Stimulated activated CD4-positive, alpha-beta T cell treated with anti-CD3 and anti-CD28 coated beads, TNF-alpha, amount 100 ng/mL, for 4 hours (primary cell): ENCODE results near the gene KCNF1.

ENCODE experiments used
- DNase-seq, 3 experiments: peaks; one replicate each; pipeline ENCODE4 v3.0.0-alpha.2; 2020; ENCODE audit warnings: low read depth in 3 of 3

Gene KCNF1

DNA sequence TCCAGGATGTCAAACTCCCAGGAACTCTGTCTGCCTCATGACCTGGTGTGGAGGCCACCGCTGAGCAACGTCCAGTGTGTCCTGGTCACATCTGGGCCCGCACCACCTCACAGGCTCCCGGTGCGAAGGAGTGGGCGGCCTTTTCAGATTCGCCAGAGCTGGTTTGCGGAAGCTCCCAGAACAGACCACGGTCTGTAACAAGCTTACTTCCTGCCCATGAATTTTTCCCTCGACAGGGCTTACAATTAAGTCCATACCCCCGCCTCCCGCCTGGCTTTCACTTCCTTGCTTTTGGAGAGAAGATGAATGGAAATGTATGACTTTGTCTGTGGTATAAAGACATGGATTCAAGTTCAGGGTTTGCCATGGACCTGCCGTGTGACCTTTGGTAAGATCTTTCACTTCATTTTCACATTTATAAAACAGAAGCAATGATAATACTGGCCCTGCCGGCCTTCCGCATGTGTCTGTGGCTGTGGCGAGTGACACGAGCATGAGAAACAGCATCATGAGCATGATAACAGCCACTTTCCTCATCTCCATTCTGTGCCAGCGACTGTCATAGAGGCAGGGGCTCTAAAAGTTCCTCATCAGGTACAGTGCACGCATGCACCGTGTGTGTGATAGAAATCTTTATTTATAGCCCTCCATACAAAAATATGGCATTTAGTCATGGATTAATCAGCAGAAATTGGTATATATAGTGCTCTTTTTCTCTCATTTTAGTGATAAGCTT is 31.0 kb upstream of the KCNF1 start:
- DNase-seq, result no peak

DNA sequence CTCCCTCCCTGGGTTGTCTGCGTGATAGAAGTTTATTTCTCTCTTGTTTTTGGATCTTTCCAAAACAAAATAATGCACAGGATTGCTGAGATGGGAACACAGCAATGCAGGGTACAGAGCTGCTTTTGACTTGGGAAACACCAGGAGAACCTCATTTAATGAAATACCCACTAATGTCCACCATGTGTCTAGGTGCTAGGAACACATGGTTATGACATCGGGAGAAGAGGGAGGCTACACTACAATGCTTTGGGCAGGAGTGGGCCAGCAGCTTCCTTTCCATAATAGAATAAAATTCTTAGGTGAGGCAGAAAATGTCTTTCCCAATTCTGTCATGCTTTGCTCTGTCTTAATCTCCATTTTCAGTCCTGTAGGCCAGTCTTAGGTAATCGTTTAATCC is 29.2 kb upstream of the KCNF1 start:
- no peak for DNase-seq

DNA sequence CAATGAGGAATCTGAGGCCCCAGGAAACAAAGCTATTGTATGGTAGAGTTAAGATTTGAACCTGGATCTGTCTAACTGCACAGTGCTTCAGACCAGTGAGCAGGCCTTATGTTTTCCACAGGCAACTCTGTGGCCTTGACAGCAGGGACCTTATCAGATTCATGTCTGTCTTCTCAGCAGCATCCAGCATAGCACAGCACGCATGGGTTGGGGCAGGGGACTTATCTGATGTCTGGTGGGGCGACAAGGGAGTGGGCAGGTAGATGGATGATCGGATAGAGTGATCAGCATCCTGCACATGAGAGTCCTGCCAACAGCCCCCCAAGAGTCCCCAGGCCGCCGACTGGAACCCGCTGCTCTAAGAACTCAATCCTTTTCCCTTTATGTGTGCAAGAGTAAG is 28.7 kb upstream of the KCNF1 start:
- no peak for DNase-seq

DNA sequence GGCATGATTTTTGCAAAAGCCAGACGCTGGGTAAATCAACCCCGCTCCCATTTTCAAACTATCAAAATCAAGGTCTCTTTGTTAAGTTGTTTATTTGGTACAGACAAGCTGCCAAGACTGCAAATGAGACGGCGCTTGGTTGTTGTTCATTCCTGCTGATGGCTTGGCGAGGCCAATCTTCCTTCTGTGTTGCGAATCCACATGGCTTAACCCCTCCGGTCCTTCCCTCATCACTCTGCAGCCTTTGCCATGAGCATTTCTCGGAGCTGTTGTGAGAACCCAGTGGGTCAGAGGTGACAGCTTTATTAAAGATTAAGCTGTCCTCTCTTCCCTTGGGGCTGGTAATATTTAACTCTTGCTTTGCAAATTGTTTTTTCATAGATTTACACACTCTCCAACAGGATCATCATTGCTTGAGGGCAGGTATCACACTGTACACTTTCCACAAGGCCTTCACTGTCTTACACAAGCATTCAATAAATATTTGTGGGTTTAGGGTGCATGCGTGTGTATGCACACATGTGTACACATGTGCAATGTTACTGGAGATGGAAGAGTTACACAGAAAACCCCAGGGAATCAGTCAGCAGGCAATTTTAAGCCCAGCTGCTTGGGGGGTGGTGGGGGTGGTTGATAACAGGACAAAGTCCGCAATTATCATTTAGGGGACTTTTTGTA is 27.8 kb upstream of the KCNF1 start:
- DNase-seq, result no peak

DNA sequence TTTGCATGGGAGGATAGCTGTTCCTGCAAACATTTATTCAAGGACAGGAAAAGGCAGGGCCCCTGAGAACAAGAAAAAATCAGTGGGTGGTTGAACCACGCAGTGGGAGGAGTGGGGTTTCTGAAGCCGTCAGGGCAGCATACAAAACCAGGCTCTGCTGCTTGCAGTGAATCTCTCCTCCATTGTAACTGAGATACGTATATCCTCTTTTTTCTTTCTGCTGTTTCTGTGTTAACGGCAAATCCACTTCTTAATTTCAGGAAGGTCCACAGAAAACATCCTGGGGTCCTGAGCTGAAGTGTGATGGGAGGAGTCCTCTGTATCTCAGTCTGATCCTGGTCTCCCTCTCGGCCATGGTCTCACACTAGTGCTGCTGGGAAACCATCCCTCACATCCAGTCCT is 27.2 kb upstream of the KCNF1 start:
- no peak for DNase-seq

DNA sequence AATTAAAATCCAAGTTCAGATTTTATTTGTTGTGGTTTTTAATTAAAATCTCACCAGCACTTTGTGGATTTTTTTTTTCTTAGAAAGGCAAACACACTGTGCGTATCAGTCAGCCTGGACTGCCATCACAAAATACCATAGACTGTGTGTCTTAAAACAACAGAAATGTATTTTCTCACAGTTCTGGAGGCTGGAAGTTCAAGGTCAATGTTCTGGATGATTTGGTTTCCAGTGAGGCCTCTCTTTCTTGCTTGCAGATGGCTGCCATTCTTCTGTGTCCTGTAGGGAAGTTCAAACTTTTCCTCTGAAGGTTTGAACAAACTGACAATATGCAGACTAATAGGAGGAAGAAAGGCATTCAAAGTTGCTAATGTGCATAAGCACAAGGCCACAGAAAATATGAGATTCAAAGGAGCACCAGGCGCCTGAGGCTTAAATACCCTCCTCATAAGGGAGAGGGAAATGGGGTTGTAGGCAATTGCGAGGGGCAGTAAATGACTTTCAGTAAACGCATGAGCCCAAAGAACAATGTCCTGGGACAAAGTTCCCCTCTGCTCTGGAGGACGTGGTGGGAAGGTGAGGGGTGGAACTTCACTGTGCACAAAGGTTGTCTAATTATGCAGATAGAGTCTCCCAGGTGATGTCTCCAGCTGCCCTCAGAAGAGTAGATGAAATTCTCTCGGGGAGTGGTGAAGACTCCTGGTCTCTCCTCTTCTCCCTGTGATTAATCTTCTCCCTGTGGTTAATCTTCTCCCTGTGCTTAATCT is 26.5 kb upstream of the KCNF1 start:
- DNase-seq, result no peak

DNA sequence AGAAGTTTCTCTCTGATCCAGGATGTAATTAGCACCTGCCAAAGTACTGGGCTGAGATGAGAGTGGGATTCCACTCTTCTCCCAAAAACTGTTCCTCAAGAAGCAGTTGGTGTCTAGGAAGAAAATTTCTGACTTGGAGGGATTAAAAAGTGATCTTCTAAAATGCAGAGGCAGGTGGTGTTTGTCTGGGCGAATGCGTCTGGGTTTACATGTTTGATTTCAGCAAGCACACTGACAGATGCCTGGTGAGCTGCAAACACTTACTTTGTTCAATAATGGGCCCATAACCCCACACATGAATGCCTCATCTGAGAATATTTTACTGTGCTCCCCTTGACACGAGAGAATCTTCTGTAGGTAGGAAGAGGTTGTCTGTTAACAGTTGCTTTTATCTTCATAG is 24.3 kb upstream of the KCNF1 start:
- no peak for DNase-seq

DNA sequence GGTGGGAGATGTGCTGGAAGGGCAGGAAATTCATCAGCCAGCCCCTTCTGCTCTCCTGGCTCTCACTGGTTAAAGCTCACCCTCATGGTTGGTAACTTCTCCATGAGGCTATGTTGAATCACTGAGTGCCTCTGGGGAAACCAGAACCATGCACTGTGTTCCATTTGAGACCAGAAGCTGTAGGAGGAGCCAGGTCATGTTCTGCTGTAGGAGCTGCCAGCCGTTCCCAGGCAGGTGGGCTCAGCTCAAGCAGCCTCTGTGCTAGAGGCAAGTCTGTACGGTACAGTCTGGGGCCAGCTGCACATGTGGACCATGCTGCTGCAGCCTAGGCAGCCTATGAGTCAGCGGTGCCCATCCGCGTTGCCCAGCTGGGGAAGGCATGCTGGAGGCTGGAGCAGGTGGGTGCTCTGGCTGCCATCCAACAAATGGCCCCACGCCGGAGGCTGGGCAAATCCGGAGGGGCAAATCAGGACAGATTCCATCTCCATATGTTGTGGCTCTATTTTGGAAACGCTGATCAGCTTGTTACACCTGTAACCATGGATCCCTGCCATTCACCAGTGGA is 22.0 kb upstream of the KCNF1 start:
- DNase-seq, result no peak

DNA sequence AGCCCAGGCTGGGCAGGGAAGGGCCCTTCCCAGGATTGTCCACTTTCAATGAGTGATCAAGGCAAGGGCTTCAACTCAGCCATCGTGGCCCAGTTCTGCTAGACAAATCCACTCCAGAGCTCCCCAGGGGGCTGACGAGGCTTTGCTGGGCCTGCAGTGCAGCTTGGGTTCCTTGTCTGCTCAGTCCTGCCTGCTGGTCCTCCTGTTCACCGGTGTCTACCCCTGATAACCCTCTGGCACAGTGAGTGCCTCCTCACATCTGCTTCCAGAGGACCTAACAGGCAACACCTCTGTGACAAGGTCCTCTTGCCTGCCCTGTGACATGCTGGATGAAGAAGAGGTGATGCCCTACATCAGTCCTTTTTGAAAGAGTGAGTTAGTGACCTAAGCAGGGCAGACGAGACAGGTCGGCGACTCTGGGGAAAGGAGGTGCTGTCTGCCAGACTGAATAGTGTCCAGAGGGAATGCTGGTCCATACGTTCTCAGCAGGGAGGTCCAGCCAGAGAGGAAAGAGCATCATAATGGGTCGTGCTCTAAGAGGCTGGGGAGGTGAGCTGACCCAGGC is 20.9 kb upstream of the KCNF1 start:
- no peak for DNase-seq

DNA sequence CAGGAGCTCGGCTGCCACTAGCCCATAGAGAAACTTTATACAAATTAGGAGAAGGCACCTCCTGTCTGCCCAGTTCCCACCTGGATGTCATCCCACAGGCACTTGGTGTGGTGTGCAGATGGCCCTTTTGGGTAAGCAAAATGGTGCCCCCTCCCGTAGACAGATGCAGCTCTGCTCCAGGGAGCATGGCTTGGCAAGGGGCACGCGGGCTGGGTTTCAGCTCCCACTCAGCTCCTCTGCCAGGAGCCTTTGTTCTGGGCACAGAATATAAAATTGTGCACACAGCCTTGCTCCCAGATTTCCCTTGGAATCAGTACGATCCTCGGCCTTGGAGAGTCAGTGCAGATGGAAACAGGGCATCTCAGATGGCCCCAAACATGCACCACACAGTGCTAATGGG is 20.3 kb upstream of the KCNF1 start:
- DNase-seq, result no peak

DNA sequence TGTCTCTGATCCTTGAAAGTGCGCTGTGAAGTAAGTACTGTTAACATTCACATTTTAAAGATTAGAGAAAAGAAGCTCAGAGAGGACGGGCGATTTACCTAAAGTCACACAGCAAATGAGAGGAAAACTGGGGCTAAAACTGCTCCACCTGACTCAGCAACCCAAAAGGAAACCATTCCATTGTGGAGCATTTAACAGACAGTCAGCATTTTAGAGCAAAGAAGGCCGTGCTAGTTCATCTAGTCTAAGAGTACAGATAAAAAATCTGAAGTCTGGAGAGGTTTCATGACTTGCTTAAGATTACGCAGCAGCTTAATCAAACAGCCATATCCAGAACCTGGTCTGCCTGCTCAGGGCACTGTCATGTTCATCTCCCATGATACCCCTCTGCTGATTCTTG is 19.9 kb upstream of the KCNF1 start:
- no peak for DNase-seq

DNA sequence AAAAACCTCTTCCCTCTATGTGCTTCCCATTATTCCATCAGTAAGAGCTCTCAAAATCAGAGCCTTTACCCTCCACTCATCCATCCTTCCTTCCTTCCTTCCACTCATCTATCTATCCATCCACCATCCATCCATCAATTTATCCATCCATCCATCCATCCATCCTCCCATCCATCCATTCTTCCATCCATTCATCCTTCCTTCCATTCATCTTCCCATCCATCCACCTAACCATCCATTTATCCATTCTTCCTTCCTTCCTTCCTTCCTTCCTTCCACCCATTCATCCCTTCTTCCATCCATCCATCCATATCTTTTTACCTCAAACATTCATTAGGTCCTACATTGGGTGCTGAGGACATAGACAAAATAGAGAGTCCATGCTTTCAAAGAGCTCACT is 19.4 kb upstream of the KCNF1 start:
- DNase-seq, result no peak

DNA sequence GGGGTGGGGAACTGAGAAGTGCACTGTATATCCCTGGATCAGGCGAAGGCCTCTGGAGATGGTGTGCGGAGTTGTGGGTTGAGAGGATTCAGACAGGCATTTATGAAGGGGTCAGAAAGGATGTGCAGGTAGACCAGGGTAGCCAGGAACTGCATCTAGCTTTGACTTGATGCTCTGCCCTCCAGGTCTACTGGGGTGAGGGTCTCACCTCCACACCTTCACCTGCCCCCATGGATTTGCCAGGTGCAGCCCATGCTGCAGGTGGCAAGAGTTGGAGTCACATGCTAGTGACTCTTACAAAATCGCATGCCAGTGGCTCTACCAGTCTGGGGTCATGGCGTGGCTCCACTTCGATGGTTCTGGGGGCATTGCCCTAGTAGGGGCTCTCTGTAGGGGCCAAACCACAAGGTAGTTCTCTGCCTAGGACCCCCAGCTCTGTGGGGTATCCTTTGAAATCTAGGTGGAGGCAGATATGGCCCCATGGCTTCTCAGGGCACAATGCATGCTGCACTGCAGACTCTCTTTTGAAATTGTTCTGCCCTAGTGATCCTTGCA is 18.9 kb upstream of the KCNF1 start:
- DNase-seq, result no peak

DNA sequence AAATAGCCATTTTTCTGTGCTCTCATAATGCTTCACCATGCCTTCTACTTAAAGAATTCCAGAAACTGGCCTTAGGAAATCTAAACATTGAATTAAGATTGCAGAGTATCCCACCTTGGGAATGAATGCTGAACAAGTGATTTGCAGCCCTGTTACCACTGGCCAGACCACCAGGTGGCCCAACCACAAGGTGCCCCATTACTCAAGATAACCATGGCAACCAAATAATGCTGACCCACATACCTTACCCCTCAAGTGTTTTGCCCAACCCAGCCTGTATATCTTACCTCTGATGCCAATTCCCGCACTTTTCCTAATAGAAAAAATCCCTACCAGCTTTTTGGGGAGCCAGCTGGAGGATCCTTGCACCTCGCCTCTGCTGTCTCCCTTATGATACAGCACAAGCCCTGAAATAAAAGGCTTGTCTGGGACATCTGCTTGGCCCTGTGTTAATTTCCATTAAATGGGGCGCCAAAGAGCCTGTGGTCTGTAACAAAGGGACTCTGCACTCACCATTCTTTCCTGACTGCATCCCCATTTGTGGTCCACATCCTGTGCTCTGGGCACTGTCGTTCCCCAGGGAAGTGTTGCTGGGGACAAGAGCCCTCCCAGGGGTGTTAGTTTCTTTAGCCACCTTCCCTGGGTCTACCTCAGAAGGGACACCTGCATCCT is 17.3 kb upstream of the KCNF1 start:
- DNase-seq, result no peak

DNA sequence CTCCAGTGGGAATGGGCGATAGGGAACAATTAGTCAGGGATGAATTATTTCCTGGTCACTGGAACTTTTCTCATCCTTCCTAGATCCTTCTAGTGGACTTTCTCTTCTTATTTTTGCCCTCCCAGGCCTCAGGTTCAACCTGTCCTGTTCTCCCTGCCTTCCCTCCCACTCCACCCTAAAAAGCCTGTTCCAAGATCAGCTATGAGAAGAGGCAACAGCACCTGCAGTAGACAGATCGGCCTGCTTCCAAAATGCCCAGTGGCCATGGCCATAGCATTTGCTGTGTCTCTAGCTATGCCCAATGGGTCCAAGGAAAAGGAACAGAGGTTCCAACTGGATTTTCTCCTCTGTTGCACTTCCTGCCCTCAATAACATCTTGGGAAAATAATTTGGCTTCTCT is 16.5 kb upstream of the KCNF1 start:
- no peak for DNase-seq

DNA sequence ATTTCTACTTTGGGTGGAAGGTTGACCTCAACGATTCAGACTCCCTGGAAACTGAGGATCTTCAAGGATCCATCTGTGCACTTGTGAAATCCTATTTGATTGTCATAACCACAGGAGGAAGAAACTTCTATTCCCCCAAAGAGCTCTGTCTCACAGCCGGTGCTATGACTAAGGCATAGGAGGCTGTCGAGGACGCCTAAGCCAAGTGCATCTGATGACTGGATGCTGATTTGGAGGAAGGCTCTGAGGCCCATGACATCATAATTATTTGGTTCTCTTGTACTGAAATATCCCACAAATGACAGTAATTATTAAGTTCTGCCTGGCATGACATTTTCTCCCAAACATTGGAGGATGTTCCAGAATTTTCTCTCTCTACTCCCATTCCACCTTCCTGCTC is 13.8 kb upstream of the KCNF1 start:
- no peak for DNase-seq

DNA sequence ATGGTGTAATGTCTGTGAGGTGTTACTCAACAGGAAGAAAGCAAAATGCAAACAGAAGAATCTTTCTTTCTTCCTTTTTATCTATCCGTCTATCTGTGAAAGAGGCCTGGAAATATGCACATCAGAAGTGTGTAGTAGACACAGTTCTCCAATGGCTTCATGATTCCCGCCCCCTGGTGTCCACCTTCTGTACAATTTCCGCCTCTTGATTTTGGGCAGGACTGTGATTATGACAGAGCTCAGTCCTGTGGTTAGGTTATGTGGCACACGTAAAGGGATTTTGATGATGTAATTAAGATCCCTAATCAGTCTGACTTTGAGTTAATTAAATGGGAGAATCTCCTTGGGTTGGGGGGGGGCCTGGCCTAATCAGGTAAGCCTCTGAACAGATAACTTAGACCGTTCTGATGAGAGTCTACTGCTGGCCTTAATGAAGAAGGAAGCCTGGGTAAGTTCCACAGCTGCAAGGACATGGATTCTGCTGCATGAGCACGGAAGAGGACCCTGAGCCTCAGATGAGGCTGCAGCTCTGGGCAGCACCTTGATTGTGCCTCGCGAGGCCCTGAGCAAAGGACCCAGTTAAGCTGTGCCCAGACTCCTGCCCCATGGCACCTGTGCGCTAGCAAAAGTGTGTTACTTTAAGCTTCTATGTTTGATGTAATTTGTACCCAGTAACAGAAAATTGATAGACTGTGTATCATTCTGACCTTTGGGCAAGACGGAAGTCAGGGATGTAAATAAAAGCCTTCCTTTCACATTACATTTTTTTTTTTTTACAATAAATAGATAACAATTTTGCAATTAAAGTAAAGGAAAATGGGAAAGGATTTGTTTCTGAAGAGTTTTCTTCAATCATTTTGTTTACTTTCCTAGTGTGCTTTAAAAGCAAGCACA is 11.3 kb upstream of the KCNF1 start:
- no peak for DNase-seq

DNA sequence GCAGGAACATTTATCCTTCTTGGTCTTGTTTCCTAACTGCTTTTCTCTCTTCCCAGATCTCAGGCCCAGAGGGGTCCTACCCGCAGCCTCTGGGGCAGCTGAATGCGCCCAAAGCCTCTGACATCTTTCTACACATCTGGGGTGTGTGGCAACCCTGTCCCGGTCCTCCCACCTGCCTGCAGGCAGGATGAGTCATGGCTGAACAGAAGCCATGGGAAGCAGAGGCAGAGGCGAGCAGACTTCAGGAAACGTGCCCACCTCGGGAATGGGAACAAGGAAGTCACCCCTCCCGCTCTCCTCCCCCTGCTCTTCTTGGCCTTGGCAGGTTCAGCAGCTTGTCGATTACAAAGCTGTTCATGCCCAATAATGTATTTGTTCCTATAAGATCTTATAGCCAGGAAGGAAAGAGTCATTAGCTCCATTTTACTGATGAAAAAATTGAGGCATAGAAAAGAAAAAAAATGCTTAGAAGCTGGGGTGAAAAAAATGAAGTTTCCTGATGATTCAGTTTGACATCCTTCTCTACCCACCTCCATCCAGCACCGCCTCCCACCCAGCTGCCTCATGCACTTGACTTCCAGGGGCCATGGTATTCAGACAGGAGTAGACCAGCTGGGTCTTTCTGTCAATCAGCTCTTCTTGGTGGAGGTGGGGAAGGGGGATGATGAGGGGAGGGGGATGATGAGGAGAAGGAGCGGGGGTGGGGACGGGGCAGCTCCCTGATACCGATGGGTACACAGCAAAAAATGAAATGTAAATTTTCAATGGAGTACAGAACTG is 10.4 kb upstream of the KCNF1 start:
- DNase-seq, result no peak

DNA sequence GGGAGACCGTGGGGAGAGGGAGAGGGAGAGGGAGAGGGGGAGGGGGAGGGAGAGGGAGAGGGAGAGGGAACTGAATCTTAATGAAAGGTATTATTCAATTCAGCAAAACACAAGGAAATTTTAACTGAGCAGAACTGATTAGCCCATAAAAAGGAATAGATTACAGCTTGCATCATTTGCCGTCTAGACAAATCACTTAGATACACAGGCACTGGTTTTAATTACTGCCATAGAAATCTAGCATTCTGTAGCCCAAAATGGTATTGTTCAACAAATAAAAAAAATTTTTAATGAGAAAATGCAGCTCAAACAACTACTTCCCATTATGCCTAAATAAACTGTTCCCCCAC is 7.9 kb upstream of the KCNF1 start:
- no peak for DNase-seq

DNA sequence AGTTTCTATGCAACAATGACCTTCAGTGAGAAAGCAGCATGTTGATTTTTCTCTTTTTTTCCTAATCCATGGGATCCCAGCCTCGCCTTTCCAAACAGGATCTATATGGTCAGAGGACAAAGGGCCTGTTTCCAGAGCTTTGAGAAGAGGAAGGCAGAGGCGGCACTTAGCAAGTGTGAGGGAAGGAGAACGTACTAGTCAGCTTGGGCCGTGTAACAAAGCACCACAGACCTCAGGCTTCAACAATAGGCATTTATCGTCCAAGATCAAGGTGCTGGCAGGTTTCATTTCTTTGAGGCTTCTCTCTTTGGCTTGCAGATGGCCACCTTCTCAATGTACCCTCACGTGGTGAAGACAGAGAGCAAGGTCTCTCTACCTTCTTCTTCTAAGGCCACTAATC is 7.3 kb upstream of the KCNF1 start:
- DNase-seq, result no peak
